HepG2 (cell line): ENCODE results near the gene LGALS3. TPM values are rescaled to one million over a fixed set of nuclear protein-coding genes. Genes with fewer than 3 reads are reported as not detected.
A peak's percentile ranks its signal among the peaks of the same experiment; 100 is the strongest.

Experiments used
- ARNT ChIP-seq: fragments of 450-650 bp; IDR thresholded peaks from 2 replicates; pipeline ENCODE4 v1.6.1; 2017
- CC2D1A ChIP-seq: sonication (generic); formaldehyde crosslinking; IDR thresholded peaks from 2 replicates; pipeline ENCODE4 v1.8.1; 2023; ENCODE audit warnings: mild to moderate bottlenecking, missing genetic modification reagents
- GABPA ChIP-seq, 2 experiments: IDR thresholded peaks; 2 replicates each; pipeline ENCODE4 v1.6.1; 2011 to 2016; ENCODE audit warnings: low read depth in 2 of 2, low read length in 1 of 2, missing biosample characterization in 1 of 2, missing genetic modification characterization in 1 of 2
- GABPB1 ChIP-seq: IDR thresholded peaks from 2 replicates; pipeline ENCODE4 v1.6.1; 2016; ENCODE audit warnings: mild to moderate bottlenecking, missing genetic modification reagents, moderate library complexity, missing compliant biosample characterization
- REST ChIP-seq, 2 experiments: IDR thresholded peaks; 2 replicates each; pipeline ENCODE4 v1.6.1; 2011 to 2012; ENCODE audit warnings: low read length in 2 of 2, borderline replicate concordance in 1 of 2, low read depth in 1 of 2, mild to moderate bottlenecking in 1 of 2, moderate library complexity in 1 of 2
- RFXAP ChIP-seq: sonication (generic); formaldehyde crosslinking; IDR thresholded peaks from 2 replicates; pipeline ENCODE4 v1.4.0; 2020; ENCODE audit warnings: missing genetic modification reagents, borderline replicate concordance
- SALL2 ChIP-seq: sonication (generic); formaldehyde crosslinking; IDR thresholded peaks from 2 replicates; pipeline ENCODE4 v1.8.1; 2023; ENCODE audit warnings: mild to moderate bottlenecking, missing genetic modification reagents, inconsistent platforms
- ZBTB10 ChIP-seq: sonication (generic); formaldehyde crosslinking; IDR thresholded peaks from 2 replicates; pipeline ENCODE4 v1.4.0; 2020; ENCODE audit warnings: missing genetic modification reagents, borderline replicate concordance
- ZGPAT ChIP-seq: IDR thresholded peaks from 2 replicates; pipeline ENCODE4 v1.6.1; 2016; ENCODE audit warnings: mild to moderate bottlenecking
- ZNF205 ChIP-seq: IDR thresholded peaks from 2 replicates; pipeline ENCODE4 v1.6.1; 2018; ENCODE audit warnings: missing biosample characterization, missing genetic modification reagents
- ZNF362 ChIP-seq: sonication (generic); formaldehyde crosslinking; IDR thresholded peaks from 2 replicates; pipeline ENCODE4 v1.4.0; 2020; ENCODE audit warnings: missing genetic modification reagents, mild to moderate bottlenecking, borderline replicate concordance
- ZNF431 ChIP-seq: sonication (generic); formaldehyde crosslinking; IDR thresholded peaks from 2 replicates; pipeline ENCODE4 v1.9.0; 2022; ENCODE audit warnings: missing genetic modification reagents, low read depth, mild to moderate bottlenecking, borderline replicate concordance
- ZNF510 ChIP-seq: sonication (generic); formaldehyde crosslinking; IDR thresholded peaks from 2 replicates; pipeline ENCODE4 v1.4.0; 2020; ENCODE audit warnings: low read depth, mild to moderate bottlenecking, missing genetic modification reagents
- ZNF512 ChIP-seq: sonication (generic); formaldehyde crosslinking; IDR thresholded peaks from 2 replicates; pipeline ENCODE4 v1.4.0; 2020; ENCODE audit warnings: mild to moderate bottlenecking, missing genetic modification reagents
- ZNF841 ChIP-seq: sonication (generic); formaldehyde crosslinking; IDR thresholded peaks from 2 replicates; pipeline ENCODE4 v1.8.1; 2023; ENCODE audit warnings: missing genetic modification reagents, borderline replicate concordance
- polyA plus RNA-seq, 8 experiments: library from polyadenylated mRNA; depleted of rRNA in 3 of 8; stranded (reverse) in 7 of 8; unstranded in 1 of 8; fragments of >200 nt; fragmentation: Illumina TruSeq in 4 of 8; extraction: Trizol in 4 of 8; gene quantifications; 2 replicates each; pipeline versions ENCODE4 v1.2.1 to v1.2.3, GENCODE V29; 2011 to 2016; ENCODE audit warnings: low read depth in 4 of 8, missing spikeins in 1 of 8, mixed read lengths in 1 of 8; ENCODE audit not compliant: insufficient read depth in 1 of 8
- total RNA-seq, 5 experiments: library from RNA; depleted of rRNA; stranded (reverse); fragments of >200 nt; fragmentation: Illumina TruSeq; extraction: Trizol; gene quantifications; 2 replicates each; pipeline ENCODE4 v1.2.3, GENCODE V29; 2016; ENCODE audit warnings: low read depth in 1 of 5

Gene LGALS3
- total and polyA plus RNA-seq, 2 of the 13 experiments (the other 11 are each of a cell fraction or from before 2014, with no cell fraction given): 5.0 to 97.4 TPM

GRCh38 chr14:55191203-55192053 is 62.4 kb downstream of the LGALS3 start, which contains the start of gene DLGAP5 (continued):
- TF ChIP-seq REST (IDR thresholded peaks at IDR 0.05; ENCODE audit: borderline replicate concordance in 1 of 2, low read depth in 1 of 2, low read length in 2 of 2) (no peak), RFXAP (CRISPR knock-in tag) (no peak), ZNF431 (CRISPR knock-in tag) (peak; percentile 66; the same call in 1 of the 2 replicates), GABPA (IDR thresholded peaks at IDR 0.05; ENCODE audit: low read depth, low read length) (peak; percentile 73), GABPA (CRISPR knock-in tag; IDR thresholded peaks at IDR 0.05; ENCODE audit: low read depth) (peak; percentile 95), SALL2 (CRISPR knock-in tag) (0 out of 2 replicates have a peak, but pooled peaks have one; percentile 20), ZGPAT (peak; percentile 34; the same call in 1 of the 2 replicates), CC2D1A (0 out of 2 replicates have a peak, but pooled peaks have one; percentile 60), ARNT (no peak), ZNF510 (no peak), ZNF512 (no peak), ZNF205 (CRISPR knock-in tag) (no peak), ZNF362 (CRISPR knock-in tag) (no peak), GABPB1 (CRISPR knock-in tag) (peak; percentile 95), ZBTB10 (CRISPR knock-in tag) (no peak), ZNF841 (peak; percentile 75)
